Pancreas (tissue), 10 donors: ENCODE measurements around the gene A1BG. TPM values are rescaled to one million over a fixed set of nuclear protein-coding genes. Genes with fewer than 3 reads are reported as not detected.

Experiments used
- ATAC-seq, 4 donors: fragments of 200-7000 bp; cut with Tn5 transposase; one replicate each; pipeline versions ENCODE4 v1.8.0 to v1.9.1; 2020; ENCODE audit warnings: mild to moderate bottlenecking in 4 of 4, moderate library complexity in 4 of 4
- DNase-seq, 6 donors: peaks; one replicate each; pipeline ENCODE4 v3.0.0-alpha.2; 2020
- FAIRE-seq: peaks from 2 replicates; lab custom pipeline; 2012; peaks lifted over from hg19 to GRCh38; lab: Jason Lieb, UNC
- H3K27ac ChIP-seq, 4 donors: fragments of 200-600 bp; sonication (generic); 1 replicate in 3 of 4; 2 replicates in 1 of 4; pipeline versions ENCODE4 v1.5.0 to v1.8.0; 2020
- H3K27me3 ChIP-seq, 4 donors: fragments of 200-600 bp; one replicate each; pipeline ENCODE4 v1.8.0; 2021
- H3K36me3 ChIP-seq, 3 donors: fragments of 200-600 bp; sonication (generic) in 1 of 3; one replicate each; pipeline versions ENCODE4 v1.5.0 to v1.8.0; 2020 to 2021
- H3K4me1 ChIP-seq, 3 donors: fragments of 200-600 bp; one replicate each; pipeline ENCODE4 v1.8.0; 2021
- H3K4me3 ChIP-seq, 4 donors: fragments of 200-600 bp; sonication (generic) in 2 of 4; one replicate each; pipeline versions ENCODE4 v1.5.0 to v1.8.0; 2020 to 2021
- H3K9me3 ChIP-seq, 4 donors: fragments of 200-600 bp; one replicate each; pipeline ENCODE4 v1.8.0; 2021
- CTCF ChIP-seq, 4 donors: fragments of 200-600 bp; sonication (generic) in 3 of 4; IDR thresholded peaks; one replicate each; pipeline versions ENCODE4 v1.5.0 to v1.8.0; 2021; ENCODE audit warnings: antibody characterized with exemption in 4 of 4
- WGBS, 2 donors: extraction: QIAGEN DNeasy Blood & Tissue Kit; methylation state at CpG; one replicate each; pipeline ENCODE4 v1.1.7; 2013; 5-methylcytosine and 5-hydroxymethylcytosine counted together
- intact Hi-C, 3 donors: fragments of 100-400 bp; cut with DNase I; formaldehyde crosslinking; loops; one replicate each; pipeline versions ENCODE4 v1.11.1 to v1.14.2; 2022
- polyA plus RNA-seq, 2 donors: library from polyadenylated mRNA; stranded (reverse); fragments of 200-250 nt; gene quantifications; one replicate each; pipeline ENCODE4 v1.2.3, GENCODE V29; 2013
- total RNA-seq, 6 donors: library from RNA; stranded (reverse); fragmentation: NEBNext Ultra II Directional in 4 of 6; extraction: Animal tissue kit (Norgen Biotek cat#: 25700) in 4 of 6; gene quantifications; one replicate each; pipeline versions ENCODE4 v1.2.1 to v1.2.4, GENCODE V29; 2021 to 2023
- donor health status: healthy with polysubstance abuse.
- donor health status: DM: no; HTN: no; CAD: no; lungs with moderate emphysema.
- donor health status: DM: no; HTN: no; CAD: no.
- donor health status: control.
- donor health status: control.
- donor health status: Bipolar disorder and iron deficiency.
- donor health status: DM: yes; HTN: yes; CAD: no.
- donor health status: DM: no; HTN: no; CAD: no.
- donor health status: DM: no; HTN: no; CAD: no.
- donor health status: DM: yes; HTN: yes; CAD: no.

A1BG gene
- total and polyA plus RNA-seq, 8 donors: 3.3 to 49.0 (median 6.5) TPM

- H3K4me3 ChIP-seq: peak overlapping the region in 1 of 4 donors; percentile 78
- TF ChIP-seq CTCF (IDR thresholded peaks at IDR 0.05): no peak
- DNase-seq (no peak), FAIRE-seq (no peak), ATAC-seq (no peak)
- H3K36me3 ChIP-seq: no peaks in the 10 kb centered on the region
- no peaks in the 10 kb centered on the region for H3K9me3 ChIP-seq
- no peak overlapping the region for H3K27ac ChIP-seq
- H3K27me3 ChIP-seq: no peaks in the 10 kb centered on the region
- intact Hi-C loops: no loop called here
- H3K4me1 ChIP-seq: peaks cover 0 to 13% (median 7%) of the 10 kb centered on the region in 3 donors
- 73 to 80% methylated on average over 6 of the region's 6 CpGs for WGBS, 2 donors
Measured at GRCh38 chr19:58325311-58326022, 27.8 kb downstream of the A1BG start.

GRCh38 chr19:58319241-58319640, 34.1 kb downstream of the A1BG start:
- no peaks in the 10 kb centered on the region for H3K36me3 ChIP-seq
- no peak for ATAC-seq

GRCh38 chr19:58318297-58318696, 35.0 kb downstream of the A1BG start:
- no peaks in the 10 kb centered on the region for H3K27me3 ChIP-seq
- 77 to 83% methylated on average over 4 of the region's 4 CpGs for WGBS, 2 donors
- H3K27ac ChIP-seq: no peak overlapping the region
- H3K4me3 ChIP-seq: no peak overlapping the region
- no peak for DNase-seq
- H3K36me3 ChIP-seq: peaks cover 0 to 4% (median 3%) of the 10 kb centered on the region in 3 donors
- no peaks in the 10 kb centered on the region for H3K4me1 ChIP-seq
- no peak for TF ChIP-seq CTCF (IDR thresholded peaks at IDR 0.05)
- no peak for FAIRE-seq
- intact Hi-C loops: no loop called here
- H3K9me3 ChIP-seq: no peaks in the 10 kb centered on the region
- no peak for ATAC-seq

More at GRCh38 chr19:58319241-58319640, 34.1 kb downstream of the A1BG start:
- intact Hi-C loops: no loop called here
- WGBS, 2 donors: 92 to 94% methylated on average over 10 of the region's 10 CpGs
- Histone ChIP-seq H3K27me3 (no peaks in the 10 kb centered on the region), H3K4me1 (no peaks in the 10 kb centered on the region), H3K4me3 (no peak overlapping the region), H3K9me3 (no peaks in the 10 kb centered on the region), H3K27ac (no peak overlapping the region)
- no peak for DNase-seq
- no peak for TF ChIP-seq CTCF (IDR thresholded peaks at IDR 0.05)
- no peak for FAIRE-seq

GRCh38 chr19:58317476-58318072, 35.7 kb downstream of the A1BG start:
- ATAC-seq (peak in 2 of 4 donors; percentile 57 to 80), DNase-seq (no peak), FAIRE-seq (no peak)
- Histone ChIP-seq H3K27ac (no peak overlapping the region), H3K4me1 (no peaks in the 10 kb centered on the region), H3K4me3 (no peak overlapping the region), H3K27me3 (no peaks in the 10 kb centered on the region), H3K36me3 (peaks cover 3 to 10% (median 4%) of the 10 kb centered on the region in 3 donors), H3K9me3 (no peaks in the 10 kb centered on the region)
- no peak for TF ChIP-seq CTCF (IDR thresholded peaks at IDR 0.05)
- intact Hi-C loops: no loop called here
- 60 to 68% methylated on average over 7 of the region's 7 CpGs for WGBS, 2 donors

- Histone ChIP-seq H3K9me3 (no peaks in the 10 kb centered on the region), H3K4me1 (no peaks in the 10 kb centered on the region), H3K27me3 (no peaks in the 10 kb centered on the region), H3K36me3 (peaks cover 4 to 18% (median 6%) of the 10 kb centered on the region in 3 donors), H3K4me3 (no peak overlapping the region), H3K27ac (no peak overlapping the region)
- DNase-seq (no peak), FAIRE-seq (no peak), ATAC-seq (no peak)
- WGBS, 2 donors: 97 to 98% methylated on average over 2 of the region's 2 CpGs
- TF ChIP-seq CTCF (IDR thresholded peaks at IDR 0.05): no peak
- intact Hi-C loops: no loop called here
Measured at GRCh38 chr19:58315580-58315979, 37.7 kb downstream of the A1BG start.
